Activated gamma-delta T cell treated with anti-CD3 and anti-CD28 coated beads, Interleukin-2, amount 50 U/mL, for 16 hours (primary cell): ENCODE results near the gene SUCNR1.
"Not testable (repeated sequence)": the region's sequence is repeated elsewhere in the genome, so short reads cannot be mapped to it uniquely, and the experiment has no call there.

Experiments
- DNase-seq: peaks from one replicate; pipeline ENCODE4 v3.0.0-alpha.2; 2020; ENCODE audit warnings: low read depth

Gene SUCNR1, protein sequence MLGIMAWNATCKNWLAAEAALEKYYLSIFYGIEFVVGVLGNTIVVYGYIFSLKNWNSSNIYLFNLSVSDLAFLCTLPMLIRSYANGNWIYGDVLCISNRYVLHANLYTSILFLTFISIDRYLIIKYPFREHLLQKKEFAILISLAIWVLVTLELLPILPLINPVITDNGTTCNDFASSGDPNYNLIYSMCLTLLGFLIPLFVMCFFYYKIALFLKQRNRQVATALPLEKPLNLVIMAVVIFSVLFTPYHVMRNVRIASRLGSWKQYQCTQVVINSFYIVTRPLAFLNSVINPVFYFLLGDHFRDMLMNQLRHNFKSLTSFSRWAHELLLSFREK

DNA sequence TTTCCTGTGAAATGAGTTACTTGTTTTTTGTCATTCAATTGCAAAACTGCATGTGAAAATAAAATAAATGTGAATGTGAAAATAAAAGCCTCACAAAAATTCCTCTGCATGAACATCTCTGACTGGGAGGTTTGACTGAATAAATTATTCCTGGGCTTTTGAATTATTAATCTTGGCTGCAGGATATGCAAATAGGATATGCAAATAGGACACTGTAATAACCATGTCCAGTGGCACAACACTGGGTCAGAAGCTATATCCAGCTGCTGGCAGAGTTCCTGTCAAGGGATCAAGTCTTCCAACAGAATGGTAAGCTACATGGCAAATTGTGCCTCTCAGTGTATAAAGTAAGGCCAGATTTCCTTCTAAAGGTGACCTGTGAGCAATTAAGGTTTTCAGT lies at the start of gene SUCNR1:
SUCNR1 (plus strand) TSS at position 246 of the 400 bp plus-strand sequence. CDS start 6,250 bp downstream, outside the sequence.
- no peak for DNase-seq

DNA sequence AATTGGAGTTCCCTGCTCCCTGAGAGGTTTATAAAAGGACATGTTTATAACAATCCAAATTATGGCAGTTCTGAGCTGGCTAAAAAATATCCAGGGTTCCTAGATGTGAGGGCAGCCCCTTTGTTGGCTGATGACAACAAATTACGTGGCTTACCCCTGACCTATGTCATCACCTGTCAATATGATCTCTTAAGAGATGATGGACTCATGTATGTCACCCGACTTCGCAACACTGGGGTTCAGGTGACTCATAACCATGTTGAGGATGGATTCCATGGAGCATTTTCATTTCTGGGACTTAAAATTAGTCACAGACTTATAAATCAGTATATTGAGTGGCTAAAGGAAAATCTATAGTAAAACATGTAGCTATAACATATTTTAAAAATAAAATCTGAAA lies 45.6 kb upstream of the SUCNR1 start:
- no peak for DNase-seq

DNA sequence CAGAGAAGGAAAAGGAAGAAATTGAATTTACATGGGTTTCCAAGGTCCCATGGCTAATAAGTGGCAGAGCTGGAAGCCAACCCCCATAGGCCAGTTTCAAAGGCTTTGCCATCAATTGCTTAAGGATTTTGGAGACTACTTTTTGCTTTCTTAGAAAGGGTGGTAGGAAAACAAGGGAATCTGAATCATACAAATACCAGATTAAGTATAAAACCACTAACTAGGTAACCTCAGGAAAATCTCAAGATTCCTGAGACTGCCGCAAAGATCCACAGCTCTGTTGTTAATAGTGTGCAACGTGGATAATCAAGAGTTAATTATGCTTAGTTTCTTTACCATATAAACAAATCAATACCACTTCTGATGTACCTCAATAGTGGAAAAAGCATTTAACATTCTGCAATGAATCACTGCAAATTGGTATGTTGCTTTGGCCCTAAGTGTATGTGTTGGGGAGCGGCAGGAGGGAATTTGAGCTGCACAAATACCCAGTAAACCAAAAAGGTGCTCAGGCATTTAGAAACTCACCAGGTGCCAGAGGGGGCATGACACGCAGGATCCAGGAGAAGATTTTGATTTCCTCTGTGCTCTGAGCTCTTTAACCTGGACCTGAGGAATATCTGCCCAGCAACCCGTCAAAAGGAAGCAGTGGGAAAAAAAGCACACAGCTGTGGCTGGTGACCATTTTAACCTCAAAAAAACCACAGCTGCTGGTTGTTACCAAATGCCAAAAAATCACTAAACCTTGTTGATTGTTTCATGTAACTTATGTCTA lies 37.5 kb upstream of the SUCNR1 start:
- DNase-seq, result no peak

DNA sequence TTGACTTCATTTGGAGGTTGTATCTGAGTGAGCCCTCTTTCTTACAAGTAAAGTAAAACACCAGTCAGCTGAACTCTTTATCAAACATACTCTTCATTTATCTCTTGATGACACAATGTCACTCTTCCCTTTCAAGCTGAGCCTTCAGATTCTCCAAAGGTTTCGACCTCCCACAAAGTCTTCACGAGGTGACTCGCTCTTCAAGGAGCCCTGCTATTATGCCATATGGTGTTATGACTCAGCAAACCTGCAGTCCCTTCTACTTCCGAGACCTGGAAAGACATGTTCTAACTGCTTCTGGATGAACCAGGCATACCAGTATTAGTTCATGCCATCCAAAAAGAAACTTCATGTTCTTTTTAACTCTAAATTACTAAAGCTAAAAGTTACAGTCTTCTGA lies 36.4 kb upstream of the SUCNR1 start:
- DNase-seq, result no peak

DNA sequence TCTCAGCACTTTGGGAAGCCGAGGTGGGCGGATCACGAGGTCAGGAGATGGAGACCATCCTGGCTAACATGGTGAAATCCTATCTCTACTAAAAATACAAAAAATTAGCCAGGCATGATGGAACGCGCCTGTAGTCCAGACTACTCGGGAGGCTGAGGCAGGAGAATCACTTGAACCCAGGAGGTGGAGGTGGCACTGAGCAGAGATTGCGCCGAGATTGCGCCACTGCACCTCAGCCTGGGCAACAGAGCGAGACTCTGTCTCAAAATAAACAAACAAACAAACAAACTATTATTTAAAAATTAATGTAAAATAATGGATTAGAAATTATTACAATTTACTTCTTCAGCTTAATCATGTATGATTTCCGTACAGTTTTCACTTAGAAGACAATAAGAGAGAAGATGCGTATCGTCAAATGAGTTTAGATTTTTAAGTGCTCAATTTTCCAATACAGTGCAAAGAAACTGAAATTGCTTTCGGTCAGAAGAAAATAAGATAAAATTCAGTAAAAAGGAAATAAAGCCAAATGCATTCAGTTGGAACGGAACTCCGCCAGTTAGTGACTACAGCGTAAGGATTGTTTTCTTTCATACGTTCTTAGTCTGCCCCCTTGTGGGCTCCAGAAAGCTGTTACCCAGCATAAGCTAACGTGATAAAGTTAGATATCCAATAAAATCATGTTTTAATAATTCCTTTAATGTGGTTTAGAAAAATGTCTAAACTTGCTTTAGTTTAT lies 34.7 kb upstream of the SUCNR1 start:
- DNase-seq, result no peak

DNA sequence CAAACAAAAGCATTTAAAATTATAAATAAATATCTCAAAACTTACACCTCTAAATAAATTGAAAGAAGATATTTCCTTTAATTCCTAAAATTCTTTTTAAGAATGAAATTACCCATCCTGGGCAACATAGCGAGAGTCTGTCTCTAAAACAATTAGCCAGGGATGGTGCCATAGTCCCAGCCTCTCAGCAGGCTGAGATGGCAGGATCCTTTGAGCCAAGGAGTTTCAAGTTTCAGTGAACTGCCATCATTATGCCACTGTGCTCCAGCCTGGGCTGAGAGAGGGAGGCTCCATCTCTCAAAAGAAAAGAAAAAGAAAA lies 34.2 kb upstream of the SUCNR1 start:
- DNase-seq, result no peak

DNA sequence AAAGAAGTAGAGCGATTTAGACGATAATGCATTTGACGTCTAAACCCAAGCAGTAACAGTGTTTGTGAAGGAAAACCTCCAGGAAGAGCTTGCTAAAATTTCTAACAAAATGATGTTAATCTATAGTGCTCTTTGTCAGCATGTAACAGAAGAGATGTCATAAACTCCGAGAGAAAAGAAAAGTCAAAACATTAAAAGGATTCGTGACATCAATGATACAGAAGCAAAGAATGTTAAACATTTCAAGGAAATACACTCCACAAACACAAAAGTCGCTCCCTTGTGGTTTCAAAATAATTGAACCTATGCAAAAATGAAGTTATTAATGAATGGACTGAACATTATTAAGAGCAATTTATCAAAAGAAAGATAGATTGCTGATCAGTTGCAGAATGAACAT lies 31.6 kb upstream of the SUCNR1 start:
- DNase-seq, result no peak

DNA sequence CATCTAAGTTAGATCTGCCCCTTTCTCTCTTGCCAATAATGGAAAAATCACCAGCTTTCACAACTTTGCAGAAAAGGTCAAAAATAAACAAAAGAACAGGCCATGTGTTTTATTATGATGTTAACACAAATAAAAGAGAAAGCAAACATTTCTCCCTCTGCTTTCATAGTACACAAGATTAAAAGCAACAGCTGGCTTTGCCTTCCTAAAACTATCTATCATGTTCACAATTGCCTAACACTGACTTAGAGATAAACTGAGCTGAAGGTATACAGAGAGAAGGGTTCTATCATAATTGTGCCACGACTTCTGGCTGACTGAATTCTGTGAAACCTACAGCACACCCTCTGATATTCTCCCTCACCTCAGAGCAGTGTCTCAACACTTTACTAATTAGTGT lies 30.2 kb upstream of the SUCNR1 start:
- no peak for DNase-seq

DNA sequence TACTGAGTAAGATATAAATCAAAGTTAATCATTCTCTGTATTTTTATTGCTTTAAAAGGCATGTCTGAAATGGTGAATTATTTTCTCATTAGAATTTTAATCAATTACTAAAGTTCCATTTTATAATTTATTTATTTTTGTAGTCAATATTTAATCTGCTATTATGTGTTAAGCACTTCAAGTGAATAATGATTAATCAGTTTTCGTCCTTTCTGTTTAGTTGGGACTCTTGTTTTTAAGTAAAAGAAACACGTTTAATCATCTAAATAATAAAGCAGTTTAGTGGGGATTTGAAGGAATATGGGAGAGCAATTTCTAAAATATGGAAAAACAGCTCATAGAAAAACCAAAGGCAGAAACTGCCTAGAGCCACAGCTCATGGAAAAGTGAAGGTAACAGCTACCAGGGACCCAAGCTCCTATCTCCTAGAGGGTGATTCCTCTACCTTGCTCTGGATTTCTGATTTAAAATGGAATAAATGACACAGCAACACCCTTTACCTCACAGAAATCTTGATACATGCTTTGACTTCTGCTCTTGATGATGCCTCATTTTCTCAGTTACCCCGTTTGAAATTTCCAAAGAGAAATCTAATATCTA lies 28.0 kb upstream of the SUCNR1 start:
- no peak for DNase-seq

DNA sequence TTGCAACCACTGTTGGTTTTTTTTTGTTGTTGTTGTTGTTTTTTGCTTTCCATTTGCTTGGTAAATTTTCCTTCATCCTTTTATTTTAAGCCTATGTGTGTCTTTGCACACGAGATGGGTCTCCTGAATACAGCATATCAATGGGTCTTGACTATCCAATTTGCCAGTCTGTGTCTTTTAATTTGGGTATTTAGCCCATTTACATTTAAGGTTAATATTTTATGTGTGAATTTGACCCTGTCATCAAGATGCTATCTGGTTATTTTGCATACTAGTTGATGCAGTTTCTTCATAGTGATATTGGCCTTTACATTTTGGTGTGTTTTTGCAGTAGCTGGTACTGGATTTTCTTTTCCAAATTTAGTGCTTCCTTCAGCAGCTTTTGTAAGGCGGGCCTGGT lies 23.4 kb upstream of the SUCNR1 start:
- DNase-seq, result not testable (repeated sequence)

DNA sequence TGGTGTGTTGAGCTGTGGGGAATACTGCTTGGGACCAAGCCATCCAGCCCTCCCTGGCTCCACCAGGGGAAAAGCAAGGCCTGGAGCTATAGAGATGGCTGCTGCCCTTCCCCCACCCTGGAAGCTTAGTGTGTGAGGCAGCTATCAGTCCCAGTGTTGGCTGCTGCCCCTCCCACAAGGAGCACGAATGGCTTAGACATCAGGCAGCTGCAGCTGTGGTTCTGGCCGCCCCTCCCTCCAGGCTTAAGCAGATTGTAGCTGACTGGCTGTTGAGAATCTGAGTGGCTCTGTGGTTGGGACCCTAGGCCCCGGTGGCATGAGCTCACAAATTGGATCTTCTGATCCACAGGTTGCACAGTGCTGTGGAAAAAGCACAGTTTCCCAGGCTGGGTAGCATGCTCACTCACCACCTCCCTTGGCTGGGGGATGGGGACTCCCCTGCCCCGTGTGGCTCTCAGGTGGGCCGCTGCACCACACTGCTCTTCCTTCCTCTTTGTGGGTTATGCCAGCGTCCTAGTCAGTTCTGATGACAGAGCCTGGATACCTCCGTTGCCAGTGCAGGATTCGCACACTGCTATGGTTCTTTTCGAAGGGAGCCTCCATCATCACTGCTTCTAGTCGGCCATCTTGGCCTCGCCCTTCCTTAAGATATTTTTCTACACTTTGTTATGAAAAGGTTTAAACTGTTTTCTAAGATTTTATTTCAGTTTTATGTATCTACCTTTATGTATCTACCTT lies 21.2 kb upstream of the SUCNR1 start:
- no peak for DNase-seq

DNA sequence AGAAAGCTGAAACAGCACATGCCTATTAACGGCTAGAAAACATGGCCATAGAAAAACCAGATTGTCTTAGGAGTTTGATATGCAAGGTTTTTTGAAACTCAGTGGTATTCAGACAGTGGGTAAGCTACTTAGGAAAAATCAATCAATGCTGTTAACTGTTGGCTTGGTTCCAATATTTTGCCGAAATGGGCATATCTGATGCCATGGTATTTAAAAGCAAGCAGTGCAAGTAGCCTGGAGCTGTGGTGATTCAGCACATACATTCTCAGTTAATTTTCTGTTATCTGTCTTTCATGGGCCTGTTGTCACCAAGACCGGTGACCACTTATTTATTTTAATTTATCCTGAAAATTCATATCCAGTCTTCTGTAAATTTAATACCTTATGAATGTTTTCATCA lies 17.3 kb upstream of the SUCNR1 start:
- DNase-seq, result no peak

DNA sequence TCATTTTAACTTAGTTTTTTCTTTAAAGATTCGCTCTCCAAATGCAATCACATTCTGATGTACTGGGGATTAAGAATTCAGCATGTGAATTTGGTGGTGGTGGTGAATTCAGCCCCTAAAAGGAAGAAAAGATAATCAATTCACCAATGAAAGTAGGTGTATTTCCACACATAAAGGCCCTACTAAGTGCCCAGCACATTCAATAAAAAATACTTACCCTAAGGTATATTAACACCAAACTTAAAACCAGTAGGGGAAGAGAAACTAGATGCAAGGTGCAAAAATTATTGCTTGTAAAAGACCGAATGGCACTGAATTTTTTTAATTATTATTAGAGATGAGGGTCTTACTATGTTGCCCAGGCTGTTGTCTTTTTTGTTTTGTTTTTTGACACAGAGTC lies 16.8 kb upstream of the SUCNR1 start:
- DNase-seq, result no peak

DNA sequence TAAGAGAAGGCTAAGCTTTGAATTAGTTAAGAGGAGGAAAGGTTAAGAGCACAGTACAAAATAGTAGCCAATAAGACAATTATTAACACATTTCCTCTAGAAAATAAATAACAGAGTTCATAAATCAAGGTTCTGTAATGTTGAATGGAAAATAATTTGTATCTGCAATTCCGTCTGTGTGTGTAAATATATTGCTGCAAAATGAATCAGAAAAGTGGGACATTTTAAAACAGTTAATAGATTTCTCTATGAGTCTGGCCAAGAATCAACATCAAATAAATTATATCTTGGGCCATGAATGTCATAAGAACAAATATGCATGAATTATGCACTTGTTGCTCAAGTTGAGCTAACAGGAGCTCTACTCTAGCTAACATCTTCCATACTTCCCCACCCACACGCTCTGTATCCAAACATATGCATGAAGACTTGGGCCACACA lies 14.2 kb upstream of the SUCNR1 start:
- DNase-seq, result no peak

DNA sequence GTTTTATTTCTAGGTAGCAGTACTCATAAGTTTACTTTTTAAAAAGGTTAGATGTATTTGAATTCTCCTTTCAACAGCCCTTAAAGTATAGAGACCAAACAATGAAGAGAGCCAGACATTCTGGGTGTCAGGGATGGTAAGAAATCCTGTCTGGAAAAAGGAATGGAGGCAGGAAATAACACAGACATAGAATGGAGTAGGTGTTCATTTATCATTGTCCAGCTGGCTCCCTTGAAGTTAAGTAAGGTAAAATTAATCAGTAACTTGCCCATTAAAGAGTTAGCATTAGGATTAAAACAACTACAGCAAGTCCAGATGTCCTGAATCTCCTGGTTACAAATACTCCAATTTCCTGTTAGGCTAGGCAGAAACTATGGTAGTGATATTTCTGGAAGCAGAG lies 13.5 kb upstream of the SUCNR1 start:
- DNase-seq, result no peak

DNA sequence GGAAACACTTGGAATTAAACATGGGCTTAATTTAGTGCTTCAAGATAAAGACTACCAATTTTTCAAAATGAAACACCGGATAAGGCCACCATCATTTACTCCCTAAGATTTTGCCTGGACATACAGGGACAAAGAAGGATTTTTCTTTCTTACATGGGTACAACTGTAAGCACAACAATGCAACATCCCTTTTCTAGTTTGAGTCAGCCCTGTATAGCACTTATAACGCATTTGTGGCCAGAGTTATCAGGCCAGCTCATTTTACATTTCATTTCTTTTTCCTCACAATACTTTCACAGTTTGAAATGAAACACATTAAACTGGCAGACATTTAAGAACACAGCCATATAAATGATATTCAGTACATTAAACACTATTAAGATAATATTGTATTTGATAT lies 9.8 kb upstream of the SUCNR1 start:
- no peak for DNase-seq

DNA sequence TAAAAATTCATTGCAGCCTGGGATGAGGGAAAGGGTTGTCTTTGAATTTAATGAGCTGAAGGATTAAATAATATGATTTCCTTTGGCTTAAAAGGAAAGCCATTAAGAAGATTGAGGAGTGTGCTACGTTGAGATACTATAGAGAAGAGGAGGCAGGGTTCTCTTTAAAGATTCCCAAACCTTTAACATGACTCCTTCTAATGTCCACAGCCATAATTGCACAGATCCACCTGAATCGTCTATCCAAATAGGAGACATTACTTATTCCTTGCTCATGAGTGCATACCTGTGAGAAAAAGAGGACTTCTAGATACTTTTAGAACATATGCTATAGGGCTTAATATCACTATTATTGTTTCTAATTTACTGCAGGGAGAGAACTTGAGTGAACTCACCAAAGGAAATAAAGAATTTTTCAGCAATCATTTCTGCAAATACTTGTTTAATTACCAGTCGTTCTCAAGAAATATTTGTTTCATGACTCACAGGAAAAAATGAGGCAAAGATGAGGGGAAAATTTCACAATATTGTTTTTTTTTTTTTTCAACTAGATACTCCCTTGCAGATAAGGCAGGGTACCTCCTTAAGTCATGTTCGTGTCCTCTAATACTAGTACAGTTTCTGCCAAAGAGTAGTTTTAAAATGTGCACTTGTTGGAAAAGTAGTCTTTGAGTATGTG lies 8.9 kb upstream of the SUCNR1 start:
- DNase-seq, result no peak

DNA sequence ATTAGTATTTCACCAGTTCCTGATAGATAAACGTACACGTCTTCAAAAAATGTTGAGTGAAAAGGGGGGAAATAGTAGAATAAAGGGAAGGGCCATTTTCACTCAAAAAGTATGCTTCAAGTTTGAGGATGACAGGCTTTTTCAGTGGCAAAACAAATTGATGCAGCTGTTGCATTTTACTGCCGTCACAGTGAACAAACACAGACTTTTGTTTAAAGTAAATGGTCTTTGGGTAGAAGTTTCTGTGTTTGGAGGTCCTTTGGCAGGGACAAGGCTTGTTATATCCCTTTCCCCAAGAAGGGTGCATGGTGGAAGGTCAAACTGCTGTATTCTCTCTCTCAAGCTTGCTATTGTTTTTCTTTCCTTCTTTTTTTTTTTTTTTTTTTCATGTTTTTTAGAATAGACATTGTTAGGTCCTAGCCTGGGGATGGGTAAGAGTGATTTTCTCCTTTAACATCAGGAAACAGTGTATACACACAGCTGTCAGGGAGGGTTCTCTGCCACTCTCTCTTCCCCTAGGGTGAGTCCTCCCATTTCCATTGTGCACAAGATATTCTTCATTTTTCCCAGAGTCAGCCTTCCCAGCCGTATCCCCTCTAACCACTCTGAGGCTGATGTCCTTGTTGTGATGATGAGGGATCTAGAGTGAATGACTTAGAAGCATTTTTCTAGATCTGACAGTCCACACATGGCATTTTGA lies 6.6 kb upstream of the SUCNR1 start:
- DNase-seq, result no peak

DNA sequence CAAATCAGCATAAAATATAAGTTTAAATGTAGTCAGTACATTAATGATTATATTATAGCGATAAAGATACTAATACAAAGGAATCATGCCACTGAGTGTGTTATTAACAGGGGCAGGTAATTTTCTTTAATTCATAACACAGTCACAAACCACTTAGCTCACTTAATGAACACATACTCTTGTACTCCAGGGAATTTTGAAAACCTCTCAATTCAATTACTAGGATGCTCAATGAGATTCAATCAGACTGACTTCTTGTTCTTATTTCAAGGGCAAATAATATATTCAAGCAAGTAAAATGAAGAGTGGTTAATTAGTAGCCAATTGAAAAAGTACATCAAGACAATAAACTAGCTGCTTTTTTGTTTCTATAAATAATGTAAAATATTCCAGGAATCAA lies 5.8 kb upstream of the SUCNR1 start:
- DNase-seq, result no peak

DNA sequence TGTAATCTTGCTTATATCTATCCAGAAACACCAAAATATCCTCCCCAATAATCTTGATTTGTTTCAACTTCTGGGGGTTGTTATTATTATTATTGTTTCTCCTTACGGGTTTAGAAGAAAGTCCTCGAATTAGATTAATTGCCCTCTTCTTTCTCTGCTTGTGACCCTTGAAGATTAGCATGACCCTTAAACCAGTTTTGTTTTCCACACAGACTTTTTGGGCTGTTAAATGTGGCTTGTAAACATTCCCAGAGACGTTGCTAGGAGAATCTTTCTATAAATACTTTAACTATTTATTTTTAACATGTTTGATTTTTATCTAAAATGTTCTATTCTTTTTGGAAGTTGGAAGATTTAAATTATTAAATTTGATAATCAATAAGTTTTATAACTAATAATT lies 4.3 kb upstream of the SUCNR1 start:
- no peak for DNase-seq
